ENCODE measurements around the gene ENOX1.

ENOX1 gene

GRCh38 chr13:43388282-43389034 is 398.3 kb downstream of the ENOX1 start:
- no peak for DNase-seq (ENCODE audit: low read depth in 2 of 2)

GRCh38 chr13:43387880-43388279 is 398.9 kb downstream of the ENOX1 start:
- DNase-seq (ENCODE audit: low read depth in 2 of 2): no peak

GRCh38 chr13:43383498-43384165 is 403.1 kb downstream of the ENOX1 start:
- DNase-seq (ENCODE audit: low read depth in 2 of 2): no peak

DNA sequence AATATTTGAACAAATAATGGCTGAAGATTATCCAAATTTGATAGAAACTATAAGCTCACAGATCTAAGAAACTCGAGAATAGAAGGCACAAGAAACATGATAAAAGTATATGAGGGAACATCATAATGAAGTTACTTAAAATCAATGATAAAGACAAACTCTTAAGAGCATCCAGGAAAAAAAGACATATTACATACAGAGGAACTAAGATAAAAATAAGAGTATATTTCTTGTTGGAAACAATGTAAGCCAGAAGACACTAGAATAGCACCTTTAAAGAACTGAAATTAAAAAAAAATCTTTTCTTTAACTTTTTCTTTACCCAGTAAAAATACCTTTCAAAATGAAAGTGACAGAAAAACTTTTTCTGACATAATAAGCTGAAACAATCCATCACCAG is 407.0 kb downstream of the ENOX1 start:
- no peak for DNase-seq (ENCODE audit: low read depth in 2 of 2)

DNA sequence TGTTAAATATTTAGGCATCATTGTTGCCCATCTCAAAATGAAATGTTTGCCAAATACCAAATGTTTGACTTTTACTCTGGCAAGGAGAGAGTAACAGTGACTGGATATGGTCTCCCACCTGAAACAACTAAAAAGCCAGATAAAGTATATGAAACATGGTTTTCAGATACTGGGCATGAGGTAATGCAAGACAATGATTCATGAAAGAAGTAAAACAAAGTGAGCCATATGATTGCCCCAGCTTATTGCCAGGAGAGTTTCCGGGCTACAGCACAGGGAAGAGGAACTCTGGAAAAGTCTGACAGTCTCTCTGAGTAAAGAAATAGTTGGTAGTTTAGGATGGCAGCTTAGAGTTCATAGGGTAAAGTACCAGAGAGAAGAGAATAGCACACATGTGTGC is 408.8 kb downstream of the ENOX1 start:
- no peak for DNase-seq (ENCODE audit: low read depth in 2 of 2)

- DNase-seq (ENCODE audit: low read depth in 2 of 2): no peak
Measured at GRCh38 chr13:43377149-43377548, 409.6 kb downstream of the ENOX1 start.

DNA sequence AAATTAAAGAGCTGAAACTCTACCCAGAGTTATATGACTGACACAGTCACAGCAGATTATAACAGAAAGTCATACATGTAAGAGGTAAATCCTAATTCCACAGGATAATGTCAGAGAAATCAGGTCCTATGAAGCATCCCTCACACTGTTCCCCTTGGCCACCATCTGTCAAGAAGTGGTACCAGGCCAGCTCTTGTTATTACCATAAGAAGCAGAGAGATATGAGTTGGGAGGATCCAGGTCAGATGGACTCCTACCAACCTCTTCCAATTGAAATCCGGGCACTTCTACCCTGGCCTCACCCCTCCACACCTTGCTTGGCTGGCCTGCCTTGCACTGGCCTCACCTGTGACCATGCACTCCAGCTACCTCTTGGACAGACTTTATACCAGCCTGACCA is 410.2 kb downstream of the ENOX1 start:
- no peak for DNase-seq (ENCODE audit: low read depth in 2 of 2)

- DNase-seq (ENCODE audit: low read depth in 2 of 2): no peak
Measured at GRCh38 chr13:43375797-43376465, 410.8 kb downstream of the ENOX1 start.

- DNase-seq (ENCODE audit: low read depth in 2 of 2): no peak
Measured at GRCh38 chr13:43374621-43375020, 412.2 kb downstream of the ENOX1 start.

DNA sequence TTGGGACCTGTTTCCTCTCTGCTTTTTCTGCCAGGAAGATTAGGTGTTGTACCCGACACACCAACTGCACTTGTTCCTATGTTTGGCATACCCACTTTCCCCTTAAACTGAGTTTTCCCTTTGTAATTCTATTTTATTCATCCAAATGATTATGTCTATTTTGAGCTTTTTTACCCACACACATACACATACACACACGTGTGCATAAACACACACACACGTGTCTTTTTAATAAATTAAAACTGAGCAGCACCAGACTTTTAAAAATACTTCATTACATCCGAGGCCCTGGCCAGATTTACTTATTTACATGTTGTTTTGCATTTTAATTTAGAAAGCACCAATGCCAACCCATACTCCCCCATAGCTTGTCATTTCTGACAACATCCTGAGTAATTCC is 413.4 kb downstream of the ENOX1 start:
- DNase-seq (ENCODE audit: low read depth in 2 of 2): no peak

- no peak for DNase-seq (ENCODE audit: low read depth in 2 of 2)
Measured at GRCh38 chr13:43370842-43371241, 415.9 kb downstream of the ENOX1 start.

DNA sequence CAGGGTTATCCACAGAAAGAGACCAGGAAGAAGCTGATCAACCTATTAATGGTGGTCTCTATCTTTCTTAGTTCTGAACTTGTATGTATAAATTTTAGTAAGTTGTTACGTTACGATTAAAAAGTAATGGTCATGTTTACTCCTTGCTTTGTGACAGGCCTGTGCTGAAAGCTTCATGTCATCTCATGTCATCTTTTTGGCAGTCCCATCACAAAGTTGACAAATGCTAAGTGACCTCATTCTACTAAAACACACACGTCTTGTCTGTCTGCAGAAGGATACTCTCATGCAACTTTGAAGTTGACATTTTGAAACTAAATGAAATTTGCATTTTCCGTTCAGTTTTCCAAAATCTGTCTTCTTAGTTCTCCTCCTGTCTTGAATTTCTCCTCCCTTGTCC is 417.5 kb downstream of the ENOX1 start:
- DNase-seq (ENCODE audit: low read depth in 2 of 2): no peak

DNA sequence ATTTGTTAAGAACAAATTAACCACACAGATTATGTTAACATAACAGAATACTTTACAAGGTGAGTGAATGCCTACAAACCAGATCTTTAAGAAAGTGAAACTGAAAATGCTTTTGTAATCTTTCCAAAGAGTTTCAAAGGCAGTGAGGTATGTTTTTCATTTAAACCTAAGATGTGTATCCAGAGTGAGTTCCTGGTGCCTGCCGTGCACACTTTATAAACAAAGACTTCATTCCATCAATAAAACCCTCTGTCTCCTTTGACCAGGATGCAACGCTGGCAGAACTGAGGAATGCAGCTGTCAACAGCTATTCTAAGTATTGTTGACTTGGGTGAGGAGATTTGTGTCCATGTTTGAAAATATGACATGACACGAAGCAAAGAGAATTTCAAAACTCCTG is 418.8 kb downstream of the ENOX1 start:
- DNase-seq (ENCODE audit: low read depth in 2 of 2): no peak

DNA sequence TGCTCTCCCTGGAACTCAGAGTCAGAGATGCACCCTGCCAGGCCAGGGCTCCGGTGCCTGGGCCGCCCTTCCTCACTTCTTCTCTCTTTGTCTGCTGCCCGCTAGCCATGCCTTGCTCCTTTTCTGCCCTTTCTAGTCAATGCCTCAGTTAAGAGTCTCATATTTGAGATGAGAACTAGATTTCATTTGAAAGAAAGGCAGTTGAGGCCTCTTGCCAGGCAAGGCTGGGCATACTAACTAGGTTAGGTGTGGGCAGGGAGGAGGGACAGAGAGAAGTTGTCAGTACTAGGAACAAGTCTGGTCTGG is 421.8 kb downstream of the ENOX1 start:
- DNase-seq (ENCODE audit: low read depth in 2 of 2): no peak

- no peak for DNase-seq (ENCODE audit: low read depth in 2 of 2)
Measured at GRCh38 chr13:43364210-43365038, 422.3 kb downstream of the ENOX1 start.

GRCh38 chr13:43363156-43363953 is 423.4 kb downstream of the ENOX1 start:
- no peak for DNase-seq (ENCODE audit: low read depth in 2 of 2)

DNA sequence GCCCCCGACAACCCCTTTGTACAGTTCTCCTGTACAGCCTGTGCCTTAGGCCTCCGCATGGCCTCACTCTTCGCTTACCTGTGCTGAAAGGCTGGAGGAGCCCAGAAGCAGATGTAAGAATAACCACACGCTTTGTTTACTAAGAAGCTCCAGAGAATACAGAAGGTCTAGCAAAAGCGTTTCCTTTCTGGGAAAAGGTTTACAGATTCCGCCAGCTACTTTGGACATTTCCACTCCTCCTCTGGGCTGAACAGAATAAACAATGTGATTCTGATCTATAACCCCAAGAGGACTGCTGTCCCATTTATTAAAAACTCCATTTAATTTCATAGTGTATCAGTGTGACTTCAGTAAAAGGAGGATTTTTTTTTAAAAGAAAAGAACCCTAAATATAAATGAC is 424.2 kb downstream of the ENOX1 start:
- no peak for DNase-seq (ENCODE audit: low read depth in 2 of 2)

- no peak for DNase-seq (ENCODE audit: low read depth in 2 of 2)
Measured at GRCh38 chr13:43360892-43361610, 425.7 kb downstream of the ENOX1 start.

- no peak for DNase-seq (ENCODE audit: low read depth in 2 of 2)
Measured at GRCh38 chr13:43360171-43360570, 426.6 kb downstream of the ENOX1 start.

DNA sequence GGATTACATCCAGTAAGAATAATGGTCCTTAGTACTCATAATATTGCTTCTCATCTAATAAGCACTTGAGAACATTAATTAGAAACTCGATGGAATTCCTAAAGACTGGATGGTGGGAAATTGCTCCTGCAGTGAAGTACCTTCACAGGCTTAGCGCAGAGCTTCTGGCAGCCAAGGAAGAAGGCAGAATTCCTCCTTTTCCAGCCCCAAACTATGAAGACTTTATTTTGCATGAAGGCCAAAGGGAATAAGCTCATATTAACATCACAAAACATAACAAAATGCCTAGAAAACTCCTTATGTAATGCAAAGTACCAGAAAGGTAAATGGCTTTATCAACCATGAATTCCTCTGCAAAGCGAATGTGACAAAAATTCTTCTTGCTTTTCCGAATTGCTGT is 427.2 kb downstream of the ENOX1 start:
- no peak for DNase-seq (ENCODE audit: low read depth in 2 of 2)

GRCh38 chr13:43357564-43357963 is 429.2 kb downstream of the ENOX1 start:
- DNase-seq (ENCODE audit: low read depth in 2 of 2): no peak

All from activated CD4-positive, alpha-beta T cell treated with anti-CD3 and anti-CD28 coated beads for 24 hours (primary cell).